22Rv1 (cell line): ENCODE results near the gene CFAP126.

Source experiments
- ZFX ChIP-seq: fragments of 450-650 bp; IDR thresholded peaks from 2 replicates; pipeline ENCODE4 v1.6.1; 2017; ENCODE audit warnings: antibody characterized with exemption, borderline replicate concordance
- TF ChIP-seq, protein P1 (sequence below): fragments of 450-650 bp; IDR thresholded peaks from 2 replicates; pipeline ENCODE4 v1.5.1; 2017; ENCODE audit warnings: mild to moderate bottlenecking

DNA sequence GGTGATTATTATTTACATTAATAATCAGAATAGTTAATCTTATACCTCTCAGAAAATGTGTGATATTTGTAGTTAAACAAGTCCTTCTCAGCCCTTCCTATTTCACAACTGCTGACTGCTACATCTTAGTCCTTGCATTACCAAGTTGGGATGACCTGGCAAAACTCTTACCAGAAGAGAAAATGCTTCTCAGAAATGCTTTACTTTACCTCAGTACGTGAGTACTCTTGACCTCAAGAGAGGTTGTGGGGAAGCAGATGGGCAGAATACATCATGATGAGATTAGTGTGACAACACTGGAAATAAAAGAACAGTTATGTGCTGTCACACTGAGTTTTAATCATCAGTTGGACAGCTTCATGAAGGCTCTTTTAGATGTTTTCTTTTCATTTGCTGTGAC, 16.2 kb downstream of the CFAP126 start:
- TF ChIP-seq, protein P1, sequence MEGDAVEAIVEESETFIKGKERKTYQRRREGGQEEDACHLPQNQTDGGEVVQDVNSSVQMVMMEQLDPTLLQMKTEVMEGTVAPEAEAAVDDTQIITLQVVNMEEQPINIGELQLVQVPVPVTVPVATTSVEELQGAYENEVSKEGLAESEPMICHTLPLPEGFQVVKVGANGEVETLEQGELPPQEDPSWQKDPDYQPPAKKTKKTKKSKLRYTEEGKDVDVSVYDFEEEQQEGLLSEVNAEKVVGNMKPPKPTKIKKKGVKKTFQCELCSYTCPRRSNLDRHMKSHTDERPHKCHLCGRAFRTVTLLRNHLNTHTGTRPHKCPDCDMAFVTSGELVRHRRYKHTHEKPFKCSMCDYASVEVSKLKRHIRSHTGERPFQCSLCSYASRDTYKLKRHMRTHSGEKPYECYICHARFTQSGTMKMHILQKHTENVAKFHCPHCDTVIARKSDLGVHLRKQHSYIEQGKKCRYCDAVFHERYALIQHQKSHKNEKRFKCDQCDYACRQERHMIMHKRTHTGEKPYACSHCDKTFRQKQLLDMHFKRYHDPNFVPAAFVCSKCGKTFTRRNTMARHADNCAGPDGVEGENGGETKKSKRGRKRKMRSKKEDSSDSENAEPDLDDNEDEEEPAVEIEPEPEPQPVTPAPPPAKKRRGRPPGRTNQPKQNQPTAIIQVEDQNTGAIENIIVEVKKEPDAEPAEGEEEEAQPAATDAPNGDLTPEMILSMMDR = no peak
- TF ChIP-seq ZFX = no peak
